Effector memory CD4-positive, alpha-beta T cell (primary cell): ENCODE data around the gene CAMSAP3.

Source experiments
- DNase-seq, 3 donors: peaks; one replicate each; pipeline ENCODE4 v3.0.0-alpha.2; 2020
- H3K27ac ChIP-seq: 2 replicates; pipeline ENCODE4 v1.7.0; 2013; ENCODE audit warnings: mild to moderate bottlenecking, low read length, moderate library complexity; ENCODE audit not compliant: insufficient read depth, poor library complexity, severe bottlenecking
- H3K27me3 ChIP-seq: replicated peaks from 2 replicates; pipeline ENCODE4 v1.7.0; 2013; ENCODE audit warnings: mild to moderate bottlenecking, low read length; ENCODE audit not compliant: insufficient read depth, control insufficient read depth, poor library complexity, severe bottlenecking
- H3K36me3 ChIP-seq: 2 replicates; pipeline ENCODE4 v1.7.0; 2013; ENCODE audit warnings: mild to moderate bottlenecking, low read length, moderate library complexity; ENCODE audit not compliant: control insufficient read depth, insufficient read depth
- H3K4me1 ChIP-seq: 2 replicates; pipeline ENCODE4 v1.7.0; 2013; ENCODE audit warnings: low read length, mild to moderate bottlenecking; ENCODE audit not compliant: control insufficient read depth, insufficient read depth, poor library complexity, severe bottlenecking
- H3K4me3 ChIP-seq: 2 replicates; pipeline ENCODE4 v1.7.0; 2013; ENCODE audit warnings: low read length, low read depth, mild to moderate bottlenecking; ENCODE audit not compliant: insufficient read depth, poor library complexity, severe bottlenecking
- H3K9me3 ChIP-seq: 2 replicates; pipeline ENCODE4 v1.7.0; 2013; ENCODE audit warnings: mild to moderate bottlenecking, low read length, moderate library complexity; ENCODE audit not compliant: control insufficient read depth

The CAMSAP3 gene

GRCh38 chr19:7600721-7601120, 5.1 kb downstream of the CAMSAP3 start:
- no peaks in the 10 kb centered on the region for H3K9me3 ChIP-seq
- peaks cover 19% of the 10 kb centered on the region for H3K27me3 ChIP-seq
- no peak overlapping the region for H3K27ac ChIP-seq
- no peaks in the 10 kb centered on the region for H3K36me3 ChIP-seq
- no peak overlapping the region for H3K4me3 ChIP-seq
- peaks cover 8% of the 10 kb centered on the region for H3K4me1 ChIP-seq
- DNase-seq = no peak

GRCh38 chr19:7602240-7602934, 6.7 kb downstream of the CAMSAP3 start:
- Histone ChIP-seq H3K9me3 (no peaks in the 10 kb centered on the region), H3K4me1 (no peaks in the 10 kb centered on the region), H3K36me3 (no peaks in the 10 kb centered on the region), H3K27me3 (peaks cover 9% of the 10 kb centered on the region), H3K27ac (no peak overlapping the region), H3K4me3 (no peak overlapping the region)
- no peak for DNase-seq

- Histone ChIP-seq H3K9me3 (no peaks in the 10 kb centered on the region), H3K4me3 (no peak overlapping the region), H3K27ac (no peak overlapping the region), H3K36me3 (no peaks in the 10 kb centered on the region), H3K27me3 (peaks cover 3% of the 10 kb centered on the region), H3K4me1 (no peaks in the 10 kb centered on the region)
- DNase-seq = no peak
Observed at GRCh38 chr19:7602935-7603497, 7.4 kb downstream of the CAMSAP3 start.

- H3K4me1 ChIP-seq = no peaks in the 10 kb centered on the region
- no peak overlapping the region for H3K27ac ChIP-seq
- H3K27me3 ChIP-seq = no peaks in the 10 kb centered on the region
- no peaks in the 10 kb centered on the region for H3K9me3 ChIP-seq
- H3K36me3 ChIP-seq = no peaks in the 10 kb centered on the region
- DNase-seq = no peak
- H3K4me3 ChIP-seq = no peak overlapping the region
Observed at GRCh38 chr19:7603919-7604318, 8.3 kb downstream of the CAMSAP3 start.

GRCh38 chr19:7605490-7606222, 10.0 kb downstream of the CAMSAP3 start:
- no peaks in the 10 kb centered on the region for H3K4me1 ChIP-seq
- no peak overlapping the region for H3K27ac ChIP-seq
- no peaks in the 10 kb centered on the region for H3K27me3 ChIP-seq
- no peaks in the 10 kb centered on the region for H3K9me3 ChIP-seq
- DNase-seq = no peak
- H3K4me3 ChIP-seq = no peak overlapping the region
- no peaks in the 10 kb centered on the region for H3K36me3 ChIP-seq

- H3K27ac ChIP-seq = no peak overlapping the region
- H3K27me3 ChIP-seq = no peaks in the 10 kb centered on the region
- no peaks in the 10 kb centered on the region for H3K4me1 ChIP-seq
- H3K36me3 ChIP-seq = no peaks in the 10 kb centered on the region
- DNase-seq = no peak
- no peak overlapping the region for H3K4me3 ChIP-seq
- H3K9me3 ChIP-seq = no peaks in the 10 kb centered on the region
Observed at GRCh38 chr19:7606289-7606688, 10.6 kb downstream of the CAMSAP3 start.

GRCh38 chr19:7607212-7607873, 11.7 kb downstream of the CAMSAP3 start:
- H3K36me3 ChIP-seq = no peaks in the 10 kb centered on the region

GRCh38 chr19:7607874-7608560, 12.4 kb downstream of the CAMSAP3 start:
- H3K27ac ChIP-seq = no peak overlapping the region
- H3K36me3 ChIP-seq = no peaks in the 10 kb centered on the region
- H3K4me3 ChIP-seq = no peak overlapping the region
- H3K9me3 ChIP-seq = no peaks in the 10 kb centered on the region
- H3K27me3 ChIP-seq = no peaks in the 10 kb centered on the region
- H3K4me1 ChIP-seq = no peaks in the 10 kb centered on the region
- DNase-seq = no peak

More at GRCh38 chr19:7607212-7607873, 11.7 kb downstream of the CAMSAP3 start:
- no peaks in the 10 kb centered on the region for H3K27me3 ChIP-seq
- H3K27ac ChIP-seq = no peak overlapping the region
- no peaks in the 10 kb centered on the region for H3K4me1 ChIP-seq
- no peak for DNase-seq
- no peaks in the 10 kb centered on the region for H3K9me3 ChIP-seq
- H3K4me3 ChIP-seq = no peak overlapping the region

GRCh38 chr19:7610491-7611240, 15.0 kb downstream of the CAMSAP3 start:
- Histone ChIP-seq H3K4me3 (no peak overlapping the region), H3K4me1 (no peaks in the 10 kb centered on the region), H3K27ac (no peak overlapping the region), H3K27me3 (no peaks in the 10 kb centered on the region), H3K36me3 (no peaks in the 10 kb centered on the region), H3K9me3 (no peaks in the 10 kb centered on the region)
- no peak for DNase-seq
